Fibroblast of lung (primary cell): Measurements from ENCODE around the gene ARL15.

ENCODE experiments used
- EZH2 ChIP-seq: IDR thresholded peaks from 2 replicates; pipeline ENCODE4 v1.5.1; 2012; ENCODE audit warnings: low read length, control low read depth, mild to moderate bottlenecking; ENCODE audit errors: missing control alignments
- TF ChIP-seq, protein P1 (sequence below), 2 donors: IDR thresholded peaks in 1 of 2; conservative IDR thresholded peaks in 1 of 2; 1 replicate in 1 of 2; 2 replicates in 1 of 2; pipeline ENCODE4 v1.5.1; 2011 to 2012; ENCODE audit warnings: low read length in 2 of 2, control low read depth in 1 of 2, inconsistent platforms in 1 of 2, low read depth in 1 of 2, mild to moderate bottlenecking in 1 of 2

DNA sequence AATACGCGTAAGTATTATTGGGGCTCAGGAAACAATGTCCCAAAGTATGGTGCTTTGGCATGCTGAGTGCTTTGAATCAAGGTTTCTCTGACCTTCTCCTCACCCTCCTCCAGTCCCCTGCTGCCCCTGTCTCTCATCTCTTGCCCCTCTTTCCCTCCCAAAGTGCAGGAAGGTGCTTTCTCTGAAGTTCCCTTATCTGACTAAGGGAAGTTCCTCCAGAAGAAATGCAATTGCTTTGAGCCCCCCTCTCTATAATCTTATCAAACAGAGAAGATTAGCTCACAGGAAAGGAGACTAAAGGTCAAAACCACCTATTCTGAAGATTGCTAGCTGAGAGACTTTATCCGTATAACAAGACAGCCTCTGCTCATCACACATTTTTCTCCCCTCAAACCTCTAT lies 288.1 kb downstream of the ARL15 start:
- TF ChIP-seq, protein P1, sequence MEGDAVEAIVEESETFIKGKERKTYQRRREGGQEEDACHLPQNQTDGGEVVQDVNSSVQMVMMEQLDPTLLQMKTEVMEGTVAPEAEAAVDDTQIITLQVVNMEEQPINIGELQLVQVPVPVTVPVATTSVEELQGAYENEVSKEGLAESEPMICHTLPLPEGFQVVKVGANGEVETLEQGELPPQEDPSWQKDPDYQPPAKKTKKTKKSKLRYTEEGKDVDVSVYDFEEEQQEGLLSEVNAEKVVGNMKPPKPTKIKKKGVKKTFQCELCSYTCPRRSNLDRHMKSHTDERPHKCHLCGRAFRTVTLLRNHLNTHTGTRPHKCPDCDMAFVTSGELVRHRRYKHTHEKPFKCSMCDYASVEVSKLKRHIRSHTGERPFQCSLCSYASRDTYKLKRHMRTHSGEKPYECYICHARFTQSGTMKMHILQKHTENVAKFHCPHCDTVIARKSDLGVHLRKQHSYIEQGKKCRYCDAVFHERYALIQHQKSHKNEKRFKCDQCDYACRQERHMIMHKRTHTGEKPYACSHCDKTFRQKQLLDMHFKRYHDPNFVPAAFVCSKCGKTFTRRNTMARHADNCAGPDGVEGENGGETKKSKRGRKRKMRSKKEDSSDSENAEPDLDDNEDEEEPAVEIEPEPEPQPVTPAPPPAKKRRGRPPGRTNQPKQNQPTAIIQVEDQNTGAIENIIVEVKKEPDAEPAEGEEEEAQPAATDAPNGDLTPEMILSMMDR (conservative IDR thresholded peaks at IDR 0.05 in 1 of 2, IDR thresholded peaks at IDR 0.05 in 1 of 2; ENCODE audit: low read depth in 1 of 2, low read length in 2 of 2): no peak
- TF ChIP-seq EZH2: no peak
